ENCODE results near the gene FUBP1.

- TF ChIP-seq, protein P1, sequence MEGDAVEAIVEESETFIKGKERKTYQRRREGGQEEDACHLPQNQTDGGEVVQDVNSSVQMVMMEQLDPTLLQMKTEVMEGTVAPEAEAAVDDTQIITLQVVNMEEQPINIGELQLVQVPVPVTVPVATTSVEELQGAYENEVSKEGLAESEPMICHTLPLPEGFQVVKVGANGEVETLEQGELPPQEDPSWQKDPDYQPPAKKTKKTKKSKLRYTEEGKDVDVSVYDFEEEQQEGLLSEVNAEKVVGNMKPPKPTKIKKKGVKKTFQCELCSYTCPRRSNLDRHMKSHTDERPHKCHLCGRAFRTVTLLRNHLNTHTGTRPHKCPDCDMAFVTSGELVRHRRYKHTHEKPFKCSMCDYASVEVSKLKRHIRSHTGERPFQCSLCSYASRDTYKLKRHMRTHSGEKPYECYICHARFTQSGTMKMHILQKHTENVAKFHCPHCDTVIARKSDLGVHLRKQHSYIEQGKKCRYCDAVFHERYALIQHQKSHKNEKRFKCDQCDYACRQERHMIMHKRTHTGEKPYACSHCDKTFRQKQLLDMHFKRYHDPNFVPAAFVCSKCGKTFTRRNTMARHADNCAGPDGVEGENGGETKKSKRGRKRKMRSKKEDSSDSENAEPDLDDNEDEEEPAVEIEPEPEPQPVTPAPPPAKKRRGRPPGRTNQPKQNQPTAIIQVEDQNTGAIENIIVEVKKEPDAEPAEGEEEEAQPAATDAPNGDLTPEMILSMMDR (conservative IDR thresholded peaks at IDR 0.05; ENCODE audit: low read length), result peak; percentile 79
- no peak for TF ChIP-seq EZH2phosphoT487 (IDR thresholded peaks at IDR 0.05; ENCODE audit: borderline replicate concordance, low read depth, low read length)
Measured at GRCh38 chr1:77978969-77979876, at the start of gene FUBP1.

Measured in OCI-LY7 (cell line).